NCI-H1417 treated with DMSO at 0.1 percent for 48 hours (cell line): ENCODE results near the gene AKAIN1.

Experiments used
- DNase-seq: peaks from one replicate; lab custom pipeline; 2025; lab: John Stamatoyannopoulos, UW

The AKAIN1 gene

GRCh38 chr18:5159080-5159479, 38.0 kb downstream of the AKAIN1 start:
- DNase-seq, result no peak

- DNase-seq, result no peak
Measured at GRCh38 chr18:5158587-5158986, 38.5 kb downstream of the AKAIN1 start.

DNA sequence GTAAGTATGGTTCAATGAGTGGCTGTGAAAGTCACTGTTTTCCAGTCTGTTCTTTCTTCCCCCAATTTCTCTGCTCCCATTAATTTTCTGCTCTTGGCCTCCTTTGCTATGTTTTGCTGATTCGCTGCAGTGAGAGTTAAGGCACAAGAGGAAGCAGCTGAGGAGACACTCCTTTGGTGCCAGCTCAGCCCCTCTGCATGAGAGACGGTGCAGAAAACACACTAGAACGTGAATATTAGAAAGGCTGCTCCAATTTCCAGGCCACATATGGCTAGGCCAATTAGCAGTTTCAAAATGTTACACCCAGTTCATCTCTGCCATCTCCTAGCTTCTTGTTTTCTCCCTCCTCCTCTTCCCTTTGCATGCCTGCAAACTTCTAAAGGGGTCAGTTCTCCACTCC, 38.9 kb downstream of the AKAIN1 start:
- no peak for DNase-seq

- DNase-seq, result no peak
Measured at GRCh38 chr18:5155907-5156287, 41.2 kb downstream of the AKAIN1 start.

DNA sequence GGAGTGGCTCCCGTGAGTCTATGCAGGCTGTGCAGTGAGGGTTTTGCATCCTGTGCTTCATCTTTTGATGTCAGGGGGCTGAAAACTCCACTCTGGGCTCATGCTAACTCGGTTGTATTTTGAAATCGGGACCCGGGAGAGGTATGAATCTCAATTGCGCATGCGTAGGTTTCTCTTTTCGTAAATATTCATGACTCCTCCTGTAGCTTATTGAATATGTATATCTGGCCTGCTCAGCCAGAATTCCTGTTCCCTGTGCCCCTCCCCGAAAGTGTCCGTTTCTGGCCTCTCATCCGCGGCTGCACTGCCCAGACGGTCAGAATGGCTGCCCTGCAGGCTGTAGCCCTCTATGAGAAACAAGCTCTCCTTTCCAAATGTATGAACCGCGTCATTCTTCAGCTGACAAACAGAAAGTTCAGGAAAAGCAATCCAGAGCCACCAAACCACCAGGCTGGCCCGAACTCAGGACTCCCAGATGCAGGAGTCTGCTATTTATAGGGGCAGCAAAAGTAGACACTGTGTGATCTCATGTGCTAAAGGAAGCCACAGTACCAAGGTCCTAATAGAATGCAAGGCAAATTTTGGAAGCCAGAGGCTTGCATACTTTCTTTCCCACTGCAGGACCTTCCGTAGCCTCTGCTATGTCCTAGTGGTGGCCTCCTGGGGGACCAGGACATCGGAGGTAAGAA, 41.7 kb downstream of the AKAIN1 start:
- no peak for DNase-seq

GRCh38 chr18:5152343-5153020, 44.6 kb downstream of the AKAIN1 start:
- DNase-seq, result no peak

DNA sequence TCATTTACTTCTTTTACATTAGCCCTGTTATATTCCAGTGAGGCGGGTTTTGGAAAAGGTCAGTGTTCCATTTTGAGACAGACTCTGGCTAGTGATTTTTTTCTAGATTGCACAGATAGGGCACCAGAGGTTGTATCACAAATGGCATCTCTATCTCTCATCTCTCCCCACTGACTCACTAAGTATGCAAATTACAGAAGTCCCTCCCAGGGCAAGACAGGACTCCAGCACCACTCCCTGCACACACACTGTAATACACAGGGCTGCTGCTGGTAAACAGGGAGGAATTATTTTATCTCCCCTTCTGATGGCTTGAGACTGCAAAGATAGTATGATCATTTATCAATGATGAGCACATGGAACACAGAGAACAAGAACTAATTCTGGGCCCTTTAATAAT, 46.2 kb downstream of the AKAIN1 start:
- DNase-seq, result no peak

DNA sequence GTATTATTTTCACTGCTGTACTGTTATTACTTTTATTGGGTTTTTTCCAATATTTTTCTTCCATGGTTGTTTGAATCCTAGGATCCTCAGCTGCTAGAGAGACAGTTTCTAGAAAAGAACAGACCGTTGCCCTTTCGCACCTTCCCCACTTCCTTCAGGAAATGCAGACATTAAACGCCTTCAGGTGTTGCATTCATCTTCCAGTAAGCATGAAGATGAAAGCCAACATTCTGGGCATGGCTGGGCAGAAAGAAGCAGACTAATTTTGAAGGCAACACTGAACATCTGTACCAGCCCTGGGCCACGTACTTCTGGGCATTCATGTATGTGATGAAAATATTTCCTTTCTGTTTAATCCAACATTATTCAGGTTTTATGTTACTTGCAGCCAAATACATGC, 51.0 kb downstream of the AKAIN1 start:
- DNase-seq, result no peak

GRCh38 chr18:5145168-5145825, 51.8 kb downstream of the AKAIN1 start:
- DNase-seq, result no peak

GRCh38 chr18:5144629-5145028, 52.4 kb downstream of the AKAIN1 start:
- DNase-seq, result no peak

GRCh38 chr18:5142859-5143258, 54.2 kb downstream of the AKAIN1 start:
- DNase-seq, result no peak

DNA sequence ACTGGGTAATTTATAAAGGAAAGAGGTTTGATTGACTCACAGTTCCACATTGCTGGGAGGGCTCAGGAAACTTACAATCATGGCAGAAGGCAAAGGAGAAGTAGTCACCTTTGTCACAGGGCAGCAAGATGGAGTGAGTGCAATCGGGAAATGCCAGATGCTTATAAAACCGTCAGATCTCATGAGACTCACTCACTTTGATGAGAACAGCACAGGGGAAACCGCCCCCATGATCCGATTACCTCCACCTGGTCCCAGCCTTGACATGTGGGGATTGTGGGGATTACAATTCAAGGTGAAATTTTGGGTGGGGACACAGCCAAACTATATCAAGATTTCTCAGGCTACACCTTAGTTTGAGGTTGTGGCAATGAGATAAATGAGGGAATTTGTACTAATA, 54.9 kb downstream of the AKAIN1 start:
- no peak for DNase-seq

- DNase-seq, result no peak
Measured at GRCh38 chr18:5137261-5137660, 59.8 kb downstream of the AKAIN1 start.

- DNase-seq, result no peak
Measured at GRCh38 chr18:5132987-5133386, 64.1 kb downstream of the AKAIN1 start.

DNA sequence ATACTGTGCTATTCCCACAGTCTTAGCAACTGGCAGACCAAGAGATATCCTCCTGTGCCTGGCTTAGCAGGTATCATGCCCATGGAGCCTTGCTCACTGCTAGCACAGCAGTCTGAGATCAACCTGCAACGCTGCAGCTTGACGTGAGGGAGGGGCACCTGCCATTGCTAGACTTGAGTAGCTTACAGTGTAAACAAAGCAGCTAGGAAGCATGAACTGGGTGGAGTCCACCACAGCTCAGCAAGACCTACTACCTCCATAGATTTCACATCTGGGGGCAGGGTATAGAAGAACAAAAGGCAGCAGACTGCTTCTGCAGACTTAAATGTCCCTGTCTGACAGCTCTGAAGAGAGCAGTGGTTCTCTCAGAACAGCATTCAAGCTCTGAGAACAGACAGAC, 74.8 kb downstream of the AKAIN1 start:
- DNase-seq, result no peak

GRCh38 chr18:5110266-5110665, 86.8 kb downstream of the AKAIN1 start:
- no peak for DNase-seq

DNA sequence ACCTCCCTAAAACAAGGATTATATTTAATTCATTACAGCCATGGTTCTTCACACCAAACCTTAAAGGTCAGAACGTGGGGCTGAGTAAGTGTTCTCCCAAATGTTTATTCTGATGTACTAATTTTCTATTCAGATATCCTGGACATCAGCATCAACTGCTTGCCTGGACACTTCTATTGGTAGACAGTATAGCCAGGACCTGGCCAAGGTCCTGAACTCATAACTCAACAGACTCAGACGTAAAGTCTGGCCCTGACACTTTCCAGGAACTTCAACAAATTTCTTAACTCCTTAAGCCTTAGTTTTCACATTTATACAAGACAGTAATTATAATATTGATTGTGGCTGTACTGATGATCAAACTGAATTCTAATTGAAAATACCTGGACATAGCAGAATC, 89.1 kb downstream of the AKAIN1 start:
- no peak for DNase-seq

DNA sequence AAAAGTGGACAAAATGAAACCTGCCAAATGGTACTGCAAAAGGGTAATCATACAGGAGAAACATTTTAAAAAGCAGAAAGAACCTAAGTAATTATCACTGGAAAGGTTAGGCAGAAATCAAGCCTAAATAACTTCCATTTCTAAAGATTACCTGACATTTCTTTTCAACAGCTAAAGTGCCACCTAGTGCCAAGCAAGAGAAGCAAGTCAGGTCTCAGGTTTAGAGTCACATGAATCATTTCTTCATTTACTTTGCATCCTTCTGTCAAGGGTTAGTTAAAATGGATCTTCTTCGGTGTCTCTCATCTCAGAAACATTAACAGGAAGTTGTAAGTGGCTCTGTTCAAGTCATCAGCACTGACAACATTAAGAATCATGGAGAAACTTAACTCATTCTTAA, 90.3 kb downstream of the AKAIN1 start:
- DNase-seq, result no peak

- no peak for DNase-seq
Measured at GRCh38 chr18:5104246-5104645, 92.8 kb downstream of the AKAIN1 start.

GRCh38 chr18:5103693-5104092, 93.4 kb downstream of the AKAIN1 start:
- no peak for DNase-seq

GRCh38 chr18:5103286-5103685, 93.8 kb downstream of the AKAIN1 start:
- DNase-seq, result no peak

DNA sequence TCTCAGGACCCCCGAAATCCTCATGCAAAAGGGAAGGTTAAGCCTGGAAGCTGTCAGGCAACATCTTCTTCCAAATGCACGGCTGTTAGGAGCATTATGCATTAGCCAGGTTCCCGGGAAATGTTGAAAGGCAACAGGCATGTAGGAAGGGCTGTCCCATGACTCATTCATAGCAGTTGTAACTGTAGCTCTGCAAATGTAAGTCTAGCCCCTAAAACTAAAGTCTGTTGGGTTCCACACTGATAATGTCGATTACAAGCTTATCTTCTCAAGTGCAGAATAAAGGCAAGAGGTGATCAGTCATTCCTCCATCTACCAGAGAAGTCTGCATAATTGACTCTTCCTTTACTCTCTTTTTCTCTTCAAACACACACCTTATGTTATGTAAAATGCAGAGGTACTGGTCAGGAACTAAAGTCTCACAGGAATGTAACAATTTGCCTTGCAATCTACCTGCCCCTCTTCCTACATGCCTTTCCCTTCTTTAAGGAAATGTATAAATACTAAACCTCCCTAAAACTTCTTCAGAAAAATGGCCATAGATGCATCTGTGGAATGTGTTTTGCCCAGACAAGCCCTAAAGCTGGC, 99.8 kb downstream of the AKAIN1 start:
- DNase-seq, result no peak

DNA sequence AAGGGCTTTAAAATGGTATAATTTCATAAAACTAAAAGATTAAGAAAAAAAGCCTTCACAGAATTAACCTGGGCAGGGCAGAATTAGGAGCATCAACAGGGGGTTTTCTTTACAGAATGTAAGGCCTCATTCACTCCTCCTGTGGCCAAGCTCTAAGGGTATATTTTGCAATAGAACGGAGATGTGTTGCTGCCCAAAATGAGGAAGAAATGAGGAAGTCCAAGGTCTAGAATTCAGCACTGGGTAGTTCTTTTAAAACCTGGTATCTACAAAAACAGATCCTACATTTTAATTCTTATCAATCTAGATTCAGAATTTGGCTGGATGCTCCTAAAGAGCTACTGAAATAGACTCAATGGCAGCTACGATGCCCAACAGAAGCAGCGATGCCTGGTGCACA, 101.8 kb downstream of the AKAIN1 start:
- no peak for DNase-seq
